Measurements from ENCODE around the gene ZFAND5. TPM values are rescaled to one million over a fixed set of nuclear protein-coding genes. Genes with fewer than 3 reads are reported as not detected.

ZFAND5 gene
- total RNA-seq, 1 experiment from 2014 or later = 67.0 TPM

DNA sequence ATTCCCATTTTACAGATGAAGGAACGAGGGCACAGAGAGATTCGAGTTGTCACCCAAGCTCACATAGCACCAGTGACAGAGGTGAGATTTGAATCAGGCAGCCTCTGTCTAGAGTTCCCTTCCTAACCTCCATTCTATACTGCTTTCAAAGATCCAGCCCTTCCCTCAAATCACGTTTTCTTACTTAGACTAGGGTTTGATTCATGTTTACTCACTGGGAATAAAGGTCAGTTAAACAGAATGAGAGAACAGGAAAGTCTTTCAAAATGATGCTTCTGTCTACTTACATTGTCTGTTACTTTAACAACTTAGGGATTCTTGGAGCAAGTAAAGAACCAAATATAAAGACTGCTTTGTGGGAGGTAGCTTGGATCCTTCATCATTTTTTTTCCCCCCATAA, 40.0 kb downstream of the ZFAND5 start:
- DNase-seq (ENCODE audit: low read depth) = no peak

DNA sequence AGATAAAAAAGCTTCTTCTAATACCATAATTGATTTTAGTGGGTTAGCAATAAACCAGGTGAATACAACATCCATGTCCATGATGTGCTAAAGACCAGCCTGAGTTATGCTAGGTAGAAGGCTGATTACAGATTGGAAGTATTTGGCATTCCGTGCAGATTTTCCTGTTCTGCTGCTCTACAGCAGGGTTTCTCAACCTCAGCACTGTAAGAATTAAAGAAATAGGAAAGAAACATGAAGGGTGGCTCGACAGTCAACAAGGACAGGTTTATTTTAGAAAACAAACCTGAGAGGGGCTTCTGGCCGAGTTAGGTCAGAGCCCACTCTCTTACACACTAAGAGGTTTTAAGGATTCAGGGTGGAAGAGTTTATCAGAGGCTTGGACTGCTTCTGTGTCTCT, 42.3 kb downstream of the ZFAND5 start:
- no peak for DNase-seq (ENCODE audit: low read depth)

DNA sequence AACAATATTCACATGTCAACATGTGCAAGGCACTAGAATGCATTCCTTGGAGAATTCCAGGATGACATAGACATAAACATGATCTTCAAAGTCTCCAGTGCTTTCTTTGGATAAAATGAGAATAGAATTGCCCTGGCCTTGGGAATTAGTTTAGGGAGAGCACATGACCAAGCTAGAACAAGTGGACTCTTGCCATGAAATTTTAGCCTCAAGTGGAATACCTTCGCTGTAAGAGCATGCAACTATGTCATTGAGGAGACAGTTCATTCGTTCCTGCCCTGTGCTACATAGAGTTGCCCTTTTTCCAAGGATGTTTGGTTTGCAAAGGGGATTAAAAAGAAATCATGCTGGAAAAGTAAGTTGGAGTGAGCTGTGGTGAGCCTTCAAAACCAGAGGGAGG, 42.7 kb downstream of the ZFAND5 start:
- no peak for DNase-seq (ENCODE audit: low read depth)

DNA sequence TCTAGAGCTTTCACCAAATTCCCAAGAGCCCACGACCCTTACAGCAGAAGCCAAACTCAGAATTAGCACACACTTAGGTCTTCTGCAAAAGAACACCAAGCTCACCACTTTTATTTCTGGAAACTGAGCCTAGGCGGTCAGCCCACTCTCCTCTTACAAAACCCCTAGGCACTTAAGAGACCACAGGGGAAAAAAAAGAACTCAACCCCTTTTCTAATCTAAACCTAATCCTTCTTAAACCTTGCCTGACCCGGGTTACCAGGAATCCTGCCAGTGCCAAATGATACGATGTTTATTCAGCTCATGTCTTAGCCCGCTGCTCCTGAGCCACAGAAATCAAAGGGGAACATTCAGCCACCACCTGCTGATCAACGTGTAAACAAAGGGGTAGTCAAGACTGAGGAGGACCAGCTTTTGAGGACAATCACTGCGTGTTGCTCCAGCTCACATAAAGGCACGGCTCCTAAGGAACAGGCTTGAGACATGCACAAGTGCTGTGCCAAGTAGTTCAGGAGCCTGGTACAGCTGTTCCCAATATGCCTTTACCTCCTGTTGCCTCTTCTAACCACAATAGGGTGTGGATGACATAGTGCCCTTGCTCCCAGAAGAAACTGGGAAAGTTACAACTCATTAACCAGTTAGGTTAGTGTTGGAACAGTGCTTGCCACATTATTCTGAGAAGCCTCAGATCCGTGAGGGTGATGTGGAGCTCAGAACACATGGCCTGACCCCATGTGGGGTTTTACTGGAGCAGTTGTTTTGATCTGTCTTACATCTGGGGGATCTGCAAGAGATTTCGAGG, 49.3 kb downstream of the ZFAND5 start:
- DNase-seq (ENCODE audit: low read depth) = peak; percentile 97

DNA sequence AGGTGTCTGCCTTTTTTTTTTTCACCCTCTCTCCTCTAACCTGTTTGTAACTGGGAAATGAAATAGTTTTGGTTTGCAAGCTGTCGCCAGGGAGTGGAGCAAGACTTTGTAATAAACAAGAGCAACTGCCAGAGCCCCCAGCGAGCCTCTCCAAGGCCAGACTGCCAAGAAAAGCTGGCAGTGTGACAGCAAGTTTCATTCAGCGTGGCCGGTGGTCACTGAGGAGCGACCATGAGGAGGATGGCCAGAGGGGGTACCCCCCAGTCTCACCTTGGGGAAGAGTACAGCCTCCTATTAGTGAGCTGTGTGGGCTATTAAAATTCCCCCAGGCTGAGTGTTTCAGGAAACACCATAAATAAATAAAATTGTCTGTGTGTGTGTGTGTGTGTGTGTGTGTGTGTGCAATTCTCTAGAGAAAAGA, 49.9 kb downstream of the ZFAND5 start:
- peak; percentile 72 for DNase-seq (ENCODE audit: low read depth)

DNA sequence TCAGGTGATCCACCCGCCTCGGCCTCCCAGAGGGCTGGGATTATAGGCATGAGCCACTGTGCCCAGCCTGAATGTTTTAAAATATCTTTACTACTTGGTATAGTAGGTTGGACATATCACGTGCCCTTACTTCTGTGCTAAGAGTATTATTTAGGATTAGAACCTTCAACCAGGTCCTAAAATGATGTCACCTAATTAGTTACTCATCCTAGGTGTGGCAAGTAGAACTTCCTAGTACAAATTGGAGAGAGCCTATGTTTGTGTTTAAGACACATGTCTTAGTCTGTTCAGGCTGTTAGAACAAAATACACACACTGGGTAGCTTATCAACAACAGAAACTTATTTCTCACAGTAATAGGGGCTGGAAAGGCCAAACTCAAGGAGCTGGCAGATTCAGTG, 51.5 kb downstream of the ZFAND5 start:
- no peak for DNase-seq (ENCODE audit: low read depth)

DNA sequence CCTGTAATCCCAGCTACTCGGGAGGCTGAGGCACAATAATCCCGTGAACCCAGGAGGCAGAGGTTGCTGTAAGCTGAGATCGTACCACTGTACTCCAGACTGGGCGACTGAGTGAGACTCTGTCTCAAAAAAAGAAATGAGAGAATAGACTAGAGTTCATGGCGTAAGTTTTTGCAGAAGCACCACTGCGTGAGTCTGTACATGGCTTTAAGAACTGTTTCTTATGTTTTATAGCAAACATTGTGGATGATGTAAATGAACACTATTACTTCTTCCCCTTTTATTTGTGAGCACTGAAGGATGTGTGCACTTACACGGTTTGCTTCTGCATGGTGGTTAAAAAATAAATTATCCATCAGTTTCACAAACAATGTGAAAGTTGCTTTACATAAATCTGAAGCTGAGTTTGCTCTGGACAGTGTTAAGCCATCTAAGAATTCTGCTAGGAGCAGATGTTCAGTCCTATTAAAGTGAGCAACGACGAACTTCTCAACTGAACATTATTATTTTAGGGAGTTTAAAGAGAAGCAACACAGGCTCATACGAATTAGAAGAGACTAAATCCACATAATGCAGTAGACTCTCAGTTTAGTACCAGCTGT, 52.5 kb downstream of the ZFAND5 start:
- DNase-seq (ENCODE audit: low read depth) = no peak

DNA sequence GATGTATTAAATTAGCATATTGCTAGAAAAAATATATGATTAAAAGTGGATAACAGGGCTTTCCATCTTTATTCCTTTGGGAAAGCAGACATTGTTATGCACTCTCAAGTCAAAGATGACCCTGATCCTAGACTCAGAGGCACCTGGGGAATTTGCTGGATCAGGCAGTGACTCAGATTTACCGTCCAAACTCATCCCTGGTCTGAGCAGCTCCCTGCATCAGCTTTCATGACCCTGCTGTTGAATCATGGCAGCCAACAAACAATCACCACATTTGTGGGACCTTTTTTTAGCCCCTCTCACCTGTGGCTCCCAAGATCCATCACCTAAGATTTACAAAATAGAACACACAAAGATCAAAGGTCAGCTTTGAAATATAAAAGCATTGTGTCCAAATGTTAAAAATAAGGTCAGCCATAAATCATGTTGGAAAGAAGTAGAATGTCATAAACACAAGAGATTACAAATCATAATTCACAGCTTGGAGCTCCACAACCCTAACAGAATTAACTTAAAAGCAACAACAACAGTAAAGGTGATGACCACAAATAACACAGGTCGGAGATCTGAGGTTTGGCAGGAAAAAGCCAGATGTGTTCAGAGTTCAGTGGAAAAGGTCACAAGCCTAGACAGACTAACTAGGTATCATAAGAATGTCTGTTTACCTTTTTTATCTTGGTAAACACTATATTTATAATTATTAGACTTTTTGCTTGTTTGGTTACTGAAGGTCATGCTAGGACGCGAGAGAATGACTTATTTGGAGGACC, 55.5 kb downstream of the ZFAND5 start:
- no peak for DNase-seq (ENCODE audit: low read depth)

DNA sequence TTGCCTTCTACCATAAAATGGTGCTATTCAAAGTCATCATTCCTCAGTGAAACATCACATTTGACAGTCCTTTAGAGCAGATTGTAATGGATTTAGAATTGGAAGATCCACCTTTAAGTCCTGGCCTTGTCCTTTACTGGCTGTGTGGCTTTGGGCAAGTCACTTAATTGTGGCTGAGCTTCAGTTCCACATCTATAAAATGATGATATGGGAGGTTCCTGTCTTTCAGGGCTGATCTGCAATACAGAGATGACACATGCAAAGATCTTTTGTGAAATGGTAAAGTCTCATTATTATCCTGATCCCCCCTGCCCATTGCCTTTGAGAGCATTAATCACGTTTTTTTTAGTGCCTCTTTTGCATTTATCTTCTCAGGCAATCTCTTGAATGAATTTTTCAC, 58.2 kb downstream of the ZFAND5 start:
- no peak for DNase-seq (ENCODE audit: low read depth)

DNA sequence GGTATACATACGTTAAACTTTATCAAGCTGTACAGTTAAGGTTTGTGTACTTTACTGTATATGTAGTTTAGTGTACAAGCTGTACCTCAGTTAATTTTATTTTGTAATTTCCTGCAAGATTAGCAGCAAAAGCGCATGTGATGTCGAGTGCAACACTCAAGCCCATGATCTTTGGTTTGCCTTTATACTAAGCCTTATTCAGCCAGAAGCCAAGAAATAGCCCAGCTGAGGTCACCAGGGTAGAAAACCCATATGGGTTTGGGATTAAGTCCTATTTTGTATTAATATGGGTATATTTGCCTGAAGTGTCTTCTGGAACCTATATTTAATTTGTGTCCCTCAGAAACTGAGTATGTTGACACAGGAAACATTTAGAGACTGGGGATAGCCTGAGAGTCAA, 59.3 kb downstream of the ZFAND5 start:
- no peak for DNase-seq (ENCODE audit: low read depth)

DNA sequence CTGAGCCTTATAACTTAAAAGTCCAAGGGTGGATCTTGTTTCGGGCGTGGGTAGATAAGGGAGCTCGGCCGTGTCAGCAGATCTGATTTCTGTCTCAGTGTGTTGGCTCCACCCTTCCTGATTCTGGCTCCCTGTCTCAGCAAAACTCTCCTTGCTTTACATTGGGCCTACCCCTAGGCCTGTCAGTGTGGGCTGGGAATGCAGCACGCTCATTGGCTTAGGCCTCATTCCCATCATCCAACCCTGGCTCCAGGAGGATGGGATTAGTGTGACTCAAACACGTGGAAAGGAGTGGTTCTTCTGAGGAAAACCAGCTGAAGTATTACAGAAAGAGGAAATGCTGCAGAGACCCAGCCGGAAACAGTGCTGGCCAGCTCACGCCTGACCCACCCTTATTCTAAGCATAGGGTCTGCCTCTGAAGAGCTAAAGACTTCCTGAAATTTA, 59.9 kb downstream of the ZFAND5 start:
- DNase-seq (ENCODE audit: low read depth) = peak; percentile 21

DNA sequence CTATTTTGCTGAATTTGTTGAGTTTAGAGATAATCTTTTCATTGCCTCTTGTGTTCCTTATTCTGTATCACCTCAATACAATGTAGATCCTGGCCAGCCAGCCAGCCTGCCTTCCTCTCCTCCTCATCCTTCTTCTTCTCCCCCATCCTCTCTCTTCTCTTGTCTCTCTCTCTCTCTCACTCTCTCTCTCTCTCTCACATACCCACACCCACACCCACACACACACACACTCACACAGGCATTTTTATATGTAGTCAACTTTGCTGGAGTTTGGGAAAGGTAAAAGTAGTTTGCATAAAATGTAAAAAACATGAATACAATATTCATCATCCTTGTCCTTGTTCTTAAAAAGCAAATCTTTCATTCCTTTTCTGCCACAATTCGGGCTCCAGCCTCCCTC, 60.5 kb downstream of the ZFAND5 start:
- DNase-seq (ENCODE audit: low read depth) = no peak

Other genes starting within 250 kb of the ZFAND5 start
- not detected in 2 replicates for gene GDA, start 215.8 kb downstream of the ZFAND5 start, total RNA-seq (2014; rRNA removed)
- not detected in 2 replicates for gene TMC1, start 156.4 kb upstream of the ZFAND5 start, total RNA-seq (2014; rRNA removed)